DOHH2 (cell line): ENCODE results near the gene PARVB.
"Not testable (repeated sequence)": the region's sequence is repeated elsewhere in the genome, so short reads cannot be mapped to it uniquely, and the experiment has no call there.

Experiments used
- H3F3A ChIP-seq: fragments of 200-600 bp; sonication (generic), shearing (Covaris generic); 2 replicates; pipeline ENCODE4 v1.6.0; 2016; ENCODE audit warnings: antibody characterized with exemption, mild to moderate bottlenecking; ENCODE audit not compliant: control insufficient read depth, insufficient read depth
- H3K27ac ChIP-seq: fragments of 200-600 bp; sonication (generic); 2 replicates; pipeline ENCODE4 v1.5.1; 2014; ENCODE audit warnings: low read depth, mild to moderate bottlenecking, low read length, moderate library complexity
- H3K27me3 ChIP-seq: fragments of 200-600 bp; sonication (generic); 2 replicates; pipeline ENCODE4 v1.6.1; 2014; ENCODE audit warnings: mild to moderate bottlenecking, low read length, mixed read lengths; ENCODE audit not compliant: control insufficient read depth
- H3K36me3 ChIP-seq: fragments of 200-600 bp; sonication (generic); 2 replicates; pipeline ENCODE4 v1.6.1; 2014; ENCODE audit warnings: mild to moderate bottlenecking, low read length, moderate library complexity, mixed read lengths; ENCODE audit not compliant: control insufficient read depth
- H3K4me1 ChIP-seq: fragments of 200-600 bp; sonication (generic); 2 replicates; pipeline ENCODE4 v1.6.1; 2014; ENCODE audit warnings: mild to moderate bottlenecking, low read length, mixed read lengths; ENCODE audit not compliant: control insufficient read depth
- H3K4me2 ChIP-seq: fragments of 200-600 bp; sonication (generic); 2 replicates; pipeline ENCODE4 v1.6.0; 2014; ENCODE audit warnings: mild to moderate bottlenecking, low read length, moderate library complexity
- H3K4me3 ChIP-seq: fragments of 200-600 bp; sonication (generic); 2 replicates; pipeline ENCODE4 v1.5.1; 2014; ENCODE audit warnings: mild to moderate bottlenecking, low read length, mixed read lengths
- H3K79me2 ChIP-seq: fragments of 200-600 bp; sonication (generic); 2 replicates; pipeline ENCODE4 v1.6.1; 2014; ENCODE audit warnings: mild to moderate bottlenecking, low read length, mixed read lengths; ENCODE audit not compliant: control insufficient read depth
- H3K9me2 ChIP-seq: fragments of 200-600 bp; sonication (generic); replicated peaks from 2 replicates; pipeline ENCODE4 v1.6.1; 2014; ENCODE audit warnings: mild to moderate bottlenecking, low read length, mixed read lengths; ENCODE audit not compliant: control insufficient read depth
- H3K9me3 ChIP-seq: fragments of 200-600 bp; sonication (generic); 2 replicates; pipeline ENCODE4 v1.6.1; 2014; ENCODE audit warnings: antibody characterized with exemption, low read length, mixed read lengths; ENCODE audit not compliant: control insufficient read depth, insufficient read depth
- H4K20me1 ChIP-seq: fragments of 200-600 bp; sonication (generic); 2 replicates; pipeline ENCODE4 v1.6.0; 2014; ENCODE audit warnings: low read depth, mild to moderate bottlenecking, antibody characterized with exemption, low read length, moderate library complexity; ENCODE audit not compliant: control insufficient read depth, insufficient read depth
- EZH2phosphoT487 ChIP-seq: fragments of 200-600 bp; sonication (generic); IDR thresholded peaks from 2 replicates; pipeline ENCODE4 v1.6.1; 2017; ENCODE audit warnings: borderline replicate concordance, mild to moderate bottlenecking, antibody characterized with exemption, low read length, moderate library complexity, mixed read lengths
- TF ChIP-seq, protein P1 (sequence below): fragments of 200-600 bp; sonication (generic); IDR thresholded peaks from one replicate; pipeline ENCODE4 v1.5.1; 2014; ENCODE audit warnings: antibody characterized with exemption, mild to moderate bottlenecking, low read depth, low read length; ENCODE audit not compliant: poor library complexity, severe bottlenecking

The PARVB gene

DNA sequence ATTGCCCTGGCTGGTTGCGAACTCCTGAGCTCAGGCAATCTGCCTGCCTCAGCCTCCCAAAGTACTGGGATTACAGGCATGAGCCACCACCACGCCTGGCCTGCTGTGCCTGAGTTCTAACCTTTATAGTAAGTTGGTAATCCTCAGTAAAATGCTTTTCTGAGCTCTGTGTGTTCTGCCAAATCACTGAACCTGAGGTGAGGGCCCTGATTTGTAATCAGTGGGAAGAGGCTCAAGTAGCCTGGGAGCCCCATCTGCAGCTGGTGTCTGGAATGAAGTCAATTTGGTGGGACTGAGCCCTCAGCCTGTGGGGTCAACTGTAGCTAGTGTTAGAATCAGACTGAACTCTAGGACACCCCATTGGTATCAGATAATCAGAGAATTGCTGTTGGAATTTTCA lies 84.0 kb downstream of the PARVB start:
- H3K4me3 ChIP-seq = no peak overlapping the region
- H3K9me3 ChIP-seq = no peaks in the 10 kb centered on the region
- H3K9me2 ChIP-seq = no peaks in the 10 kb centered on the region
- no peak overlapping the region for H3K4me2 ChIP-seq
- no peak overlapping the region for H3K27ac ChIP-seq
- no peaks in the 10 kb centered on the region for H3F3A ChIP-seq
- no peaks in the 10 kb centered on the region for H4K20me1 ChIP-seq
- no peaks in the 10 kb centered on the region for H3K36me3 ChIP-seq
- H3K4me1 ChIP-seq = no peaks in the 10 kb centered on the region
- no peaks in the 10 kb centered on the region for H3K27me3 ChIP-seq
- H3K79me2 ChIP-seq = no peaks in the 10 kb centered on the region
- TF ChIP-seq, protein P1, sequence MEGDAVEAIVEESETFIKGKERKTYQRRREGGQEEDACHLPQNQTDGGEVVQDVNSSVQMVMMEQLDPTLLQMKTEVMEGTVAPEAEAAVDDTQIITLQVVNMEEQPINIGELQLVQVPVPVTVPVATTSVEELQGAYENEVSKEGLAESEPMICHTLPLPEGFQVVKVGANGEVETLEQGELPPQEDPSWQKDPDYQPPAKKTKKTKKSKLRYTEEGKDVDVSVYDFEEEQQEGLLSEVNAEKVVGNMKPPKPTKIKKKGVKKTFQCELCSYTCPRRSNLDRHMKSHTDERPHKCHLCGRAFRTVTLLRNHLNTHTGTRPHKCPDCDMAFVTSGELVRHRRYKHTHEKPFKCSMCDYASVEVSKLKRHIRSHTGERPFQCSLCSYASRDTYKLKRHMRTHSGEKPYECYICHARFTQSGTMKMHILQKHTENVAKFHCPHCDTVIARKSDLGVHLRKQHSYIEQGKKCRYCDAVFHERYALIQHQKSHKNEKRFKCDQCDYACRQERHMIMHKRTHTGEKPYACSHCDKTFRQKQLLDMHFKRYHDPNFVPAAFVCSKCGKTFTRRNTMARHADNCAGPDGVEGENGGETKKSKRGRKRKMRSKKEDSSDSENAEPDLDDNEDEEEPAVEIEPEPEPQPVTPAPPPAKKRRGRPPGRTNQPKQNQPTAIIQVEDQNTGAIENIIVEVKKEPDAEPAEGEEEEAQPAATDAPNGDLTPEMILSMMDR = no peak
- no peak for TF ChIP-seq EZH2phosphoT487

DNA sequence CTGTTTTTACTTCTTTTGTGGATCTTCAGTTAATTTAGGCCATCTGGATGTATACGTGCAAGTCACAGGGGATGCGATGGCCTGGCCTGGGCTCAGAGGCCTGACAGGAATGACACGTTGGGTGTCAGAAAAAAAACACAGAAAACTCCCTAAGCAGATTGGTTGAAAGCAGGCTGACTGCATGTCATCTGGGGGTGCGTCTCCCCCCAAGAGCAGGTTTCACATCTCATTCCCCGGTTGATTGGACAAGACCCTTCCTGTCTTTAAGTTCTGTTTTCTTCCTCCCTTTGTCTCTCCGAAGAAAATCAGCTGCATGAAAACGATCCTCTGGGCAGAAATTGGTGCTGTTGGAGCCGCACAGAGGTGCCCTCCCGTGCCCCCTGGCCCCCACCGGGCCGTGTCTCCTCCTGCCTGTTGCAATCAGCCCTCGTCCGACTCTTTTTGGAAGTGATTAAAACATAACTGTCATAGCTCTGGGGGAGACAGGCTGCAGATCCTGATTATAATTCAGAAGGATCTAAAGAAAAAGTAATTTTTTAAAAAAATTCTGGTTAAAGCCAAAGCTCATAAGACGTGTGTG lies 84.8 kb downstream of the PARVB start:
- no peaks in the 10 kb centered on the region for H3F3A ChIP-seq
- H3K79me2 ChIP-seq = no peaks in the 10 kb centered on the region
- no peak overlapping the region for H3K4me2 ChIP-seq
- no peaks in the 10 kb centered on the region for H4K20me1 ChIP-seq
- TF ChIP-seq EZH2phosphoT487 = no peak
- TF ChIP-seq, protein P1 = no peak
- H3K4me3 ChIP-seq = no peak overlapping the region
- H3K9me3 ChIP-seq = no peaks in the 10 kb centered on the region
- no peaks in the 10 kb centered on the region for H3K4me1 ChIP-seq
- no peaks in the 10 kb centered on the region for H3K27me3 ChIP-seq
- no peaks in the 10 kb centered on the region for H3K9me2 ChIP-seq
- no peak overlapping the region for H3K27ac ChIP-seq
- no peaks in the 10 kb centered on the region for H3K36me3 ChIP-seq

DNA sequence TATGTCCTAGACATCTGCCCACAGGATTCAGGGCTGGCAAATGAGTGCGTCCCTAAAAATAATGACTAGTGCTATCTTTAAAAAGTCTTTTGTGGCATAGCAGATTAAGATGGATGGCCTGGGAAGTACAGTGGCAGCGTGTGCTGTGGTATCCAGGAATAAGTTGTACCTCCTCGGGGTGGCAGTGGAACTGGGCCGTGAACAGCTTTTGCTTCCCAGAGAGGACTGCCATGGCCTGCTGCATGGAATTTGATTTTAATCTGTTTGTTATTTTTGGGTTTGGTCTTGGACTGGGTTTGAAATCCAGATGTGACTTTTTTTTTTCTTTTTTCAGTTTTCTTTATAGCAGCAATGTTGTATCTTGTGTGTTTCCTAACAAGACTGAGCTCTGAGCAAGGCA lies 85.3 kb downstream of the PARVB start:
- no peaks in the 10 kb centered on the region for H3K9me2 ChIP-seq
- TF ChIP-seq, protein P1 = no peak
- TF ChIP-seq EZH2phosphoT487 = no peak
- no peaks in the 10 kb centered on the region for H3K9me3 ChIP-seq
- no peak overlapping the region for H3K4me2 ChIP-seq
- no peaks in the 10 kb centered on the region for H3K36me3 ChIP-seq
- no peaks in the 10 kb centered on the region for H3K79me2 ChIP-seq
- no peaks in the 10 kb centered on the region for H3K4me1 ChIP-seq
- H3K4me3 ChIP-seq = no peak overlapping the region
- no peaks in the 10 kb centered on the region for H4K20me1 ChIP-seq
- H3F3A ChIP-seq = no peaks in the 10 kb centered on the region
- no peak overlapping the region for H3K27ac ChIP-seq
- H3K27me3 ChIP-seq = no peaks in the 10 kb centered on the region

DNA sequence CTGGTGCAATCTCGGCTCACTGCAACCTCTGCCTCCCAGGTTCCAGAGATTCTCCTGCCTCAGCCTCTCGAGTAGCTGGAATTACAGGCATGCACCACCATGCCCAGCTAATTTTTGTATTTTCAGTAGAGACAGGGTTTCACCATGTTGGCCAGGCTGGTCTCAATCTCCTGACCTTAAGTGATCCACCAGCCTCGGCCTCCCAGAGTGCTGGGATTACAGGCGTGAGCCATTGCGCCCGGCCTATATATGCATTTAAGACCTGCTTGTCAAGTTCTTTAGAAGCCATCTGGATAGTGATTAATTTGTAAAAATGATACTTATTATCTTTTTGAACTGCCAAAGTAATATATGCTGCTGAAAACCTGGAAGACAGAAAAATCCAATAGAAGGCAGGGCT lies 86.6 kb downstream of the PARVB start:
- not testable (repeated sequence) for H3K4me1 ChIP-seq, H3K9me2 ChIP-seq, H3K36me3 ChIP-seq, H3K9me3 ChIP-seq, H3K79me2 ChIP-seq, H3K27me3 ChIP-seq, H3K4me2 ChIP-seq, H3F3A ChIP-seq, H3K27ac ChIP-seq, H3K4me3 ChIP-seq, H4K20me1 ChIP-seq
